WTC11 (cell line): ENCODE measurements around the gene TMEM212.

Source experiments
- CREM ChIP-seq: sonication (generic); formaldehyde crosslinking; IDR thresholded peaks from 2 replicates; pipeline ENCODE4 v1.8.1; 2022; ENCODE audit warnings: mild to moderate bottlenecking, missing genetic modification reagents, moderate library complexity
- ESRRA ChIP-seq: sonication (generic); formaldehyde crosslinking; IDR thresholded peaks from 2 replicates; pipeline ENCODE4 v1.8.1; 2022; ENCODE audit warnings: mild to moderate bottlenecking, missing genetic modification reagents, borderline replicate concordance
- IRF2 ChIP-seq: sonication (generic); formaldehyde crosslinking; IDR thresholded peaks from 2 replicates; pipeline ENCODE4 v1.8.0; 2022; ENCODE audit warnings: low read depth, missing genetic modification reagents, borderline replicate concordance
- NFYB ChIP-seq: sonication (generic); formaldehyde crosslinking; conservative IDR thresholded peaks from 2 replicates; pipeline ENCODE4 v1.8.0; 2022; ENCODE audit warnings: low read depth, missing genetic modification reagents
- ZNF219 ChIP-seq: sonication (generic); formaldehyde crosslinking; IDR thresholded peaks from 2 replicates; pipeline ENCODE4 v1.8.0; 2023; ENCODE audit warnings: missing genetic modification reagents, mild to moderate bottlenecking, borderline replicate concordance
- TF ChIP-seq, protein P1 (sequence below): fragments of 200-600 bp; IDR thresholded peaks from 2 replicates; pipeline ENCODE4 v1.8.0; 2022; ENCODE audit warnings: antibody characterized with exemption
- TF ChIP-seq, protein P2 (sequence below): sonication (generic); formaldehyde crosslinking; IDR thresholded peaks from 2 replicates; pipeline ENCODE4 v1.8.1; 2023; ENCODE audit warnings: mild to moderate bottlenecking, missing genetic modification reagents
- TF ChIP-seq, protein P3 (sequence below): sonication (generic); formaldehyde crosslinking; IDR thresholded peaks from 2 replicates; pipeline ENCODE4 v1.8.0; 2023; ENCODE audit warnings: mild to moderate bottlenecking, missing genetic modification reagents
- TF ChIP-seq, protein P4 (sequence below): sonication (generic); formaldehyde crosslinking; IDR thresholded peaks from 2 replicates; pipeline ENCODE4 v1.8.1; 2023; ENCODE audit warnings: mild to moderate bottlenecking, missing genetic modification reagents, borderline replicate concordance
- TF ChIP-seq, protein P5 (sequence below): fragments of 250-450 bp; sonication (Bioruptor Pico); IDR thresholded peaks from 2 replicates; pipeline ENCODE4 v1.9.0; 2021; ENCODE audit warnings: mild to moderate bottlenecking, borderline replicate concordance
- TF ChIP-seq, protein P6 (sequence below): sonication (generic); formaldehyde crosslinking; IDR thresholded peaks from 2 replicates; pipeline ENCODE4 v1.8.1; 2022; ENCODE audit warnings: low read depth, missing genetic modification reagents, borderline replicate concordance

DNA sequence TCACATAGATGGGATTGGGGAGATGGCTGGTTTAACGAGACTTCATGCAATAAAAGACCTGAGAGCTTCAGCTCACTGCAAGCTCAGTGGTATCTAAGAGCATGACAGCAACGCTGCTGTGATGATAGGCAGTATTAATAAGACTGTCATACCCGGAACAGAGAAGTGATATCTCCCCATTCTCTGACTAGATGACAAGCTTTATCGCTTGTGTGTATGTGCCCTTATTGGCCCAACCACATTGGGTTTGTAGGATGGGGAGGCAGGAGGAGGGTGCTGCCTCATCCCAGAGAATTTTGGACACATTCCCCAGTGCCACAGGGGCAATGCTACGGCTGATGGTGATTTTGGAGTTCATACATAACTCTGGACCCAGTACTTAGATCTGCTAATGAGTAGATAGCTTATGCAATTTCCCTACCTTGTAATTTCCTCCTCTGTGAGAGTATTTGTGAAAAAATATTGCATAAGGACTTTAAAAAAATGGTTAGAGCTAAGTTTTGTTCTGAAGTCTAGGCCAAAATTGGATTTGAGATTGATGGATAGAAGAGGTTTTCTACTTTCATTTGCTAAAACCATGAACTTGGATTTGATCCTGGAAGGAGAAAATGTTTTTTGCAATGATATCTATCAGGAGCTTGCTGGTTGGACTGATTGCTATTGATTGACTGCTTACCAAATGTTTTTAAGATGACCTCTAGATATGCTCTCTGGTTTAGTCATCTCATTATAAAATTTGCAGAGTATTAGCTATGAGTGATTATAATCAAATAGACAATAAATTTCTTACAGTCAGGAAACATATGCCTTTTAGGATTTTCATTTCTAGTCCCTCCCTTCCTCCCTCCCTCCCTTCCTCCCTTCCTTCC lies 14.0 kb upstream of the TMEM212 start:
- TF ChIP-seq, protein P1, sequence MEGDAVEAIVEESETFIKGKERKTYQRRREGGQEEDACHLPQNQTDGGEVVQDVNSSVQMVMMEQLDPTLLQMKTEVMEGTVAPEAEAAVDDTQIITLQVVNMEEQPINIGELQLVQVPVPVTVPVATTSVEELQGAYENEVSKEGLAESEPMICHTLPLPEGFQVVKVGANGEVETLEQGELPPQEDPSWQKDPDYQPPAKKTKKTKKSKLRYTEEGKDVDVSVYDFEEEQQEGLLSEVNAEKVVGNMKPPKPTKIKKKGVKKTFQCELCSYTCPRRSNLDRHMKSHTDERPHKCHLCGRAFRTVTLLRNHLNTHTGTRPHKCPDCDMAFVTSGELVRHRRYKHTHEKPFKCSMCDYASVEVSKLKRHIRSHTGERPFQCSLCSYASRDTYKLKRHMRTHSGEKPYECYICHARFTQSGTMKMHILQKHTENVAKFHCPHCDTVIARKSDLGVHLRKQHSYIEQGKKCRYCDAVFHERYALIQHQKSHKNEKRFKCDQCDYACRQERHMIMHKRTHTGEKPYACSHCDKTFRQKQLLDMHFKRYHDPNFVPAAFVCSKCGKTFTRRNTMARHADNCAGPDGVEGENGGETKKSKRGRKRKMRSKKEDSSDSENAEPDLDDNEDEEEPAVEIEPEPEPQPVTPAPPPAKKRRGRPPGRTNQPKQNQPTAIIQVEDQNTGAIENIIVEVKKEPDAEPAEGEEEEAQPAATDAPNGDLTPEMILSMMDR: no peak
- TF ChIP-seq NFYB (CRISPR knock-in tag) (no peak), ESRRA (no peak), IRF2 (CRISPR knock-in tag) (no peak), ZNF219 (CRISPR knock-in tag) (no peak), CREM (CRISPR knock-in tag) (no peak)
- TF ChIP-seq, protein P2, sequence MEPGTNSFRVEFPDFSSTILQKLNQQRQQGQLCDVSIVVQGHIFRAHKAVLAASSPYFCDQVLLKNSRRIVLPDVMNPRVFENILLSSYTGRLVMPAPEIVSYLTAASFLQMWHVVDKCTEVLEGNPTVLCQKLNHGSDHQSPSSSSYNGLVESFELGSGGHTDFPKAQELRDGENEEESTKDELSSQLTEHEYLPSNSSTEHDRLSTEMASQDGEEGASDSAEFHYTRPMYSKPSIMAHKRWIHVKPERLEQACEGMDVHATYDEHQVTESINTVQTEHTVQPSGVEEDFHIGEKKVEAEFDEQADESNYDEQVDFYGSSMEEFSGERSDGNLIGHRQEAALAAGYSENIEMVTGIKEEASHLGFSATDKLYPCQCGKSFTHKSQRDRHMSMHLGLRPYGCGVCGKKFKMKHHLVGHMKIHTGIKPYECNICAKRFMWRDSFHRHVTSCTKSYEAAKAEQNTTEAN (CRISPR knock-in tag): no peak
- TF ChIP-seq, protein P3, sequence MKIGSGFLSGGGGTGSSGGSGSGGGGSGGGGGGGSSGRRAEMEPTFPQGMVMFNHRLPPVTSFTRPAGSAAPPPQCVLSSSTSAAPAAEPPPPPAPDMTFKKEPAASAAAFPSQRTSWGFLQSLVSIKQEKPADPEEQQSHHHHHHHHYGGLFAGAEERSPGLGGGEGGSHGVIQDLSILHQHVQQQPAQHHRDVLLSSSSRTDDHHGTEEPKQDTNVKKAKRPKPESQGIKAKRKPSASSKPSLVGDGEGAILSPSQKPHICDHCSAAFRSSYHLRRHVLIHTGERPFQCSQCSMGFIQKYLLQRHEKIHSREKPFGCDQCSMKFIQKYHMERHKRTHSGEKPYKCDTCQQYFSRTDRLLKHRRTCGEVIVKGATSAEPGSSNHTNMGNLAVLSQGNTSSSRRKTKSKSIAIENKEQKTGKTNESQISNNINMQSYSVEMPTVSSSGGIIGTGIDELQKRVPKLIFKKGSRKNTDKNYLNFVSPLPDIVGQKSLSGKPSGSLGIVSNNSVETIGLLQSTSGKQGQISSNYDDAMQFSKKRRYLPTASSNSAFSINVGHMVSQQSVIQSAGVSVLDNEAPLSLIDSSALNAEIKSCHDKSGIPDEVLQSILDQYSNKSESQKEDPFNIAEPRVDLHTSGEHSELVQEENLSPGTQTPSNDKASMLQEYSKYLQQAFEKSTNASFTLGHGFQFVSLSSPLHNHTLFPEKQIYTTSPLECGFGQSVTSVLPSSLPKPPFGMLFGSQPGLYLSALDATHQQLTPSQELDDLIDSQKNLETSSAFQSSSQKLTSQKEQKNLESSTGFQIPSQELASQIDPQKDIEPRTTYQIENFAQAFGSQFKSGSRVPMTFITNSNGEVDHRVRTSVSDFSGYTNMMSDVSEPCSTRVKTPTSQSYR: no peak
- TF ChIP-seq, protein P4, sequence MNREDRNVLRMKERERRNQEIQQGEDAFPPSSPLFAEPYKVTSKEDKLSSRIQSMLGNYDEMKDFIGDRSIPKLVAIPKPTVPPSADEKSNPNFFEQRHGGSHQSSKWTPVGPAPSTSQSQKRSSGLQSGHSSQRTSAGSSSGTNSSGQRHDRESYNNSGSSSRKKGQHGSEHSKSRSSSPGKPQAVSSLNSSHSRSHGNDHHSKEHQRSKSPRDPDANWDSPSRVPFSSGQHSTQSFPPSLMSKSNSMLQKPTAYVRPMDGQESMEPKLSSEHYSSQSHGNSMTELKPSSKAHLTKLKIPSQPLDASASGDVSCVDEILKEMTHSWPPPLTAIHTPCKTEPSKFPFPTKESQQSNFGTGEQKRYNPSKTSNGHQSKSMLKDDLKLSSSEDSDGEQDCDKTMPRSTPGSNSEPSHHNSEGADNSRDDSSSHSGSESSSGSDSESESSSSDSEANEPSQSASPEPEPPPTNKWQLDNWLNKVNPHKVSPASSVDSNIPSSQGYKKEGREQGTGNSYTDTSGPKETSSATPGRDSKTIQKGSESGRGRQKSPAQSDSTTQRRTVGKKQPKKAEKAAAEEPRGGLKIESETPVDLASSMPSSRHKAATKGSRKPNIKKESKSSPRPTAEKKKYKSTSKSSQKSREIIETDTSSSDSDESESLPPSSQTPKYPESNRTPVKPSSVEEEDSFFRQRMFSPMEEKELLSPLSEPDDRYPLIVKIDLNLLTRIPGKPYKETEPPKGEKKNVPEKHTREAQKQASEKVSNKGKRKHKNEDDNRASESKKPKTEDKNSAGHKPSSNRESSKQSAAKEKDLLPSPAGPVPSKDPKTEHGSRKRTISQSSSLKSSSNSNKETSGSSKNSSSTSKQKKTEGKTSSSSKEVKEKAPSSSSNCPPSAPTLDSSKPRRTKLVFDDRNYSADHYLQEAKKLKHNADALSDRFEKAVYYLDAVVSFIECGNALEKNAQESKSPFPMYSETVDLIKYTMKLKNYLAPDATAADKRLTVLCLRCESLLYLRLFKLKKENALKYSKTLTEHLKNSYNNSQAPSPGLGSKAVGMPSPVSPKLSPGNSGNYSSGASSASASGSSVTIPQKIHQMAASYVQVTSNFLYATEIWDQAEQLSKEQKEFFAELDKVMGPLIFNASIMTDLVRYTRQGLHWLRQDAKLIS (CRISPR knock-in tag): no peak
- TF ChIP-seq, protein P5, sequence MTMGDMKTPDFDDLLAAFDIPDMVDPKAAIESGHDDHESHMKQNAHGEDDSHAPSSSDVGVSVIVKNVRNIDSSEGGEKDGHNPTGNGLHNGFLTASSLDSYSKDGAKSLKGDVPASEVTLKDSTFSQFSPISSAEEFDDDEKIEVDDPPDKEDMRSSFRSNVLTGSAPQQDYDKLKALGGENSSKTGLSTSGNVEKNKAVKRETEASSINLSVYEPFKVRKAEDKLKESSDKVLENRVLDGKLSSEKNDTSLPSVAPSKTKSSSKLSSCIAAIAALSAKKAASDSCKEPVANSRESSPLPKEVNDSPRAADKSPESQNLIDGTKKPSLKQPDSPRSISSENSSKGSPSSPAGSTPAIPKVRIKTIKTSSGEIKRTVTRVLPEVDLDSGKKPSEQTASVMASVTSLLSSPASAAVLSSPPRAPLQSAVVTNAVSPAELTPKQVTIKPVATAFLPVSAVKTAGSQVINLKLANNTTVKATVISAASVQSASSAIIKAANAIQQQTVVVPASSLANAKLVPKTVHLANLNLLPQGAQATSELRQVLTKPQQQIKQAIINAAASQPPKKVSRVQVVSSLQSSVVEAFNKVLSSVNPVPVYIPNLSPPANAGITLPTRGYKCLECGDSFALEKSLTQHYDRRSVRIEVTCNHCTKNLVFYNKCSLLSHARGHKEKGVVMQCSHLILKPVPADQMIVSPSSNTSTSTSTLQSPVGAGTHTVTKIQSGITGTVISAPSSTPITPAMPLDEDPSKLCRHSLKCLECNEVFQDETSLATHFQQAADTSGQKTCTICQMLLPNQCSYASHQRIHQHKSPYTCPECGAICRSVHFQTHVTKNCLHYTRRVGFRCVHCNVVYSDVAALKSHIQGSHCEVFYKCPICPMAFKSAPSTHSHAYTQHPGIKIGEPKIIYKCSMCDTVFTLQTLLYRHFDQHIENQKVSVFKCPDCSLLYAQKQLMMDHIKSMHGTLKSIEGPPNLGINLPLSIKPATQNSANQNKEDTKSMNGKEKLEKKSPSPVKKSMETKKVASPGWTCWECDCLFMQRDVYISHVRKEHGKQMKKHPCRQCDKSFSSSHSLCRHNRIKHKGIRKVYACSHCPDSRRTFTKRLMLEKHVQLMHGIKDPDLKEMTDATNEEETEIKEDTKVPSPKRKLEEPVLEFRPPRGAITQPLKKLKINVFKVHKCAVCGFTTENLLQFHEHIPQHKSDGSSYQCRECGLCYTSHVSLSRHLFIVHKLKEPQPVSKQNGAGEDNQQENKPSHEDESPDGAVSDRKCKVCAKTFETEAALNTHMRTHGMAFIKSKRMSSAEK: no peak
- TF ChIP-seq, protein P6, sequence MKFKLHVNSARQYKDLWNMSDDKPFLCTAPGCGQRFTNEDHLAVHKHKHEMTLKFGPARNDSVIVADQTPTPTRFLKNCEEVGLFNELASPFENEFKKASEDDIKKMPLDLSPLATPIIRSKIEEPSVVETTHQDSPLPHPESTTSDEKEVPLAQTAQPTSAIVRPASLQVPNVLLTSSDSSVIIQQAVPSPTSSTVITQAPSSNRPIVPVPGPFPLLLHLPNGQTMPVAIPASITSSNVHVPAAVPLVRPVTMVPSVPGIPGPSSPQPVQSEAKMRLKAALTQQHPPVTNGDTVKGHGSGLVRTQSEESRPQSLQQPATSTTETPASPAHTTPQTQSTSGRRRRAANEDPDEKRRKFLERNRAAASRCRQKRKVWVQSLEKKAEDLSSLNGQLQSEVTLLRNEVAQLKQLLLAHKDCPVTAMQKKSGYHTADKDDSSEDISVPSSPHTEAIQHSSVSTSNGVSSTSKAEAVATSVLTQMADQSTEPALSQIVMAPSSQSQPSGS (CRISPR knock-in tag): no peak
